IMR-90 (cell line): ENCODE results near the gene ASTN2. TPM values are rescaled to one million over a fixed set of nuclear protein-coding genes. Genes with fewer than 3 reads are reported as not detected.
A peak's percentile ranks its signal among the peaks of the same experiment; 100 is the strongest.

Source experiments
- ATAC-seq: fragments of 200-7000 bp; cut with Tn5 transposase; 2 replicates; pipeline ENCODE4 v1.9.1; 2020; ENCODE audit warnings: low read depth, mild to moderate bottlenecking, moderate library complexity
- BruUV-seq: library from RNA; stranded (reverse); fragments of 400-500 nt; replicated peaks from 2 replicates; lab custom pipeline; 2021; lab: Mats Ljungman, UMichigan
- CTCF ChIA-PET: fragments of 300-600 bp; formaldehyde crosslinking; extraction: SDS; loops from one replicate; lab custom pipeline; 2021; ENCODE audit warnings: antibody characterized with exemption; lab: Yijun Ruan, JAX
- POLR2A ChIA-PET: fragments of 300-600 bp; sonication (Branson Sonifier 250); formaldehyde crosslinking; loops from one replicate; lab custom pipeline; 2022; ENCODE audit warnings: antibody characterized with exemption; ENCODE audit not compliant: unreplicated experiment; lab: Charles Lee
- DNase-seq: peaks from one replicate; pipeline ENCODE4 v3.0.0; 2013
- H2AFZ ChIP-seq: replicated peaks from 2 replicates; pipeline ENCODE3; 2013; ENCODE audit warnings: low read length, mild to moderate bottlenecking; ENCODE audit not compliant: poor library complexity
- H2AK5ac ChIP-seq: 2 replicates; pipeline ENCODE4 v1.6.1; 2013; ENCODE audit warnings: low read depth, low read length, inconsistent platforms
- H2AK9ac ChIP-seq: replicated peaks from 2 replicates; pipeline ENCODE3; 2013; ENCODE audit warnings: mild to moderate bottlenecking, low read depth, low read length, moderate library complexity; ENCODE audit not compliant: poor library complexity
- H2BK120ac ChIP-seq: 2 replicates; pipeline ENCODE4 v1.6.1; 2013; ENCODE audit warnings: low read depth, low read length, inconsistent platforms
- H2BK15ac ChIP-seq: 3 replicates; pipeline ENCODE4 v1.6.1; 2013; ENCODE audit warnings: low read depth, low read length, inconsistent platforms
- H2BK20ac ChIP-seq: 2 replicates; pipeline ENCODE4 v1.6.1; 2013; ENCODE audit warnings: low read depth, mild to moderate bottlenecking, inconsistent platforms, low read length, moderate library complexity
- H2BK5ac ChIP-seq: 2 replicates; pipeline ENCODE4 v1.6.1; 2013; ENCODE audit warnings: mild to moderate bottlenecking, low read depth, low read length, inconsistent platforms; ENCODE audit not compliant: poor library complexity, severe bottlenecking
- H3K14ac ChIP-seq: replicated peaks from 2 replicates; pipeline ENCODE4 v1.6.1; 2013; ENCODE audit warnings: low read depth, low read length, inconsistent platforms
- H3K18ac ChIP-seq: 2 replicates; pipeline ENCODE4 v1.6.1; 2013; ENCODE audit warnings: low read depth, low read length, control low read depth
- H3K23ac ChIP-seq: 2 replicates; pipeline ENCODE4 v1.6.1; 2013; ENCODE audit warnings: low read depth, low read length, inconsistent platforms
- H3K27ac ChIP-seq: 2 replicates; pipeline ENCODE4 v1.5.1; 2013; ENCODE audit warnings: mild to moderate bottlenecking, control low read depth, low read length; ENCODE audit not compliant: insufficient read depth
- H3K27me3 ChIP-seq: 2 replicates; pipeline ENCODE4 v1.6.1; 2013; ENCODE audit warnings: low read length; ENCODE audit not compliant: control insufficient read depth, insufficient read depth
- H3K36me3 ChIP-seq: 2 replicates; pipeline ENCODE4 v1.6.1; 2013; ENCODE audit warnings: low read length, mixed read lengths; ENCODE audit not compliant: control insufficient read depth, insufficient read depth
- H3K4ac ChIP-seq: 2 replicates; pipeline ENCODE4 v1.6.1; 2013; ENCODE audit warnings: low read depth, low read length, inconsistent platforms
- H3K4me1 ChIP-seq: 2 replicates; pipeline ENCODE4 v1.6.1; 2013; ENCODE audit warnings: low read length, mixed read lengths; ENCODE audit not compliant: control insufficient read depth, insufficient read depth
- H3K4me2 ChIP-seq: 2 replicates; pipeline ENCODE4 v1.6.1; 2013; ENCODE audit warnings: low read depth, mild to moderate bottlenecking, control low read depth, low read length, moderate library complexity
- H3K4me3 ChIP-seq: 2 replicates; pipeline ENCODE4 v1.5.1; 2013; ENCODE audit warnings: low read depth, mild to moderate bottlenecking, control low read depth, low read length, moderate library complexity; ENCODE audit not compliant: insufficient read depth
- H3K56ac ChIP-seq: 2 replicates; pipeline ENCODE4 v1.6.1; 2013; ENCODE audit warnings: low read length, inconsistent platforms; ENCODE audit not compliant: insufficient read depth; ENCODE audit errors: extremely low read depth
- H3K79me1 ChIP-seq, 2 experiments: 2 replicates each; pipeline ENCODE4 v1.6.1; 2013; ENCODE audit warnings: low read length in 2 of 2, inconsistent platforms in 1 of 2, low read depth in 1 of 2
- H3K9ac ChIP-seq: 2 replicates; pipeline ENCODE4 v1.6.1; 2013; ENCODE audit warnings: low read depth, low read length, control low read depth
- H3K9me1 ChIP-seq: 2 replicates; pipeline ENCODE4 v1.6.1; 2013; ENCODE audit warnings: low read length, inconsistent platforms; ENCODE audit not compliant: insufficient read depth
- H3K9me3 ChIP-seq: 2 replicates; pipeline ENCODE4 v1.6.1; 2013; ENCODE audit warnings: low read length; ENCODE audit not compliant: control insufficient read depth, insufficient read depth
- H4K20me1 ChIP-seq: 2 replicates; pipeline ENCODE4 v1.6.1; 2013; ENCODE audit warnings: low read length, inconsistent platforms; ENCODE audit not compliant: insufficient read depth
- H4K5ac ChIP-seq: 2 replicates; pipeline ENCODE4 v1.6.1; 2013; ENCODE audit warnings: mild to moderate bottlenecking, low read depth, low read length, control low read depth
- H4K8ac ChIP-seq, 2 experiments: 2 replicates each; pipeline ENCODE4 v1.6.1; 2013; ENCODE audit warnings: low read depth in 2 of 2, low read length in 2 of 2, control low read depth in 1 of 2, inconsistent platforms in 1 of 2
- H4K91ac ChIP-seq: 2 replicates; pipeline ENCODE4 v1.6.1; 2013; ENCODE audit warnings: low read depth, low read length, inconsistent platforms; ENCODE audit not compliant: insufficient read depth
- BHLHE40 ChIP-seq: fragments of 150-350 bp; IDR thresholded peaks from 2 replicates; pipeline ENCODE4 v1.6.1; 2016; ENCODE audit warnings: mild to moderate bottlenecking, low read depth, low read length
- CEBPB ChIP-seq: IDR thresholded peaks from 2 replicates; pipeline ENCODE4 v1.6.1; 2012; ENCODE audit warnings: low read depth, low read length, improper control_type of control experiment
- CHD1 ChIP-seq: IDR thresholded peaks from 2 replicates; pipeline ENCODE4 v1.6.1; 2012; ENCODE audit warnings: low read depth, low read length, improper control_type of control experiment
- CTCF ChIP-seq: conservative IDR thresholded peaks from 2 replicates; pipeline ENCODE4 v1.5.1; 2012; ENCODE audit warnings: mild to moderate bottlenecking, low read depth, low read length, improper control_type of control experiment
- ELK1 ChIP-seq: fragments of 150-350 bp; IDR thresholded peaks from 2 replicates; pipeline ENCODE4 v1.6.1; 2016; ENCODE audit warnings: low read depth, mild to moderate bottlenecking, low read length, moderate library complexity, borderline replicate concordance
- FOS ChIP-seq: fragments of 150-350 bp; IDR thresholded peaks from 2 replicates; pipeline ENCODE4 v1.6.1; 2016; ENCODE audit warnings: low read depth, low read length
- MAFK ChIP-seq: IDR thresholded peaks from 2 replicates; pipeline ENCODE4 v1.6.1; 2012; ENCODE audit warnings: low read depth, low read length, improper control_type of control experiment
- MAZ ChIP-seq: IDR thresholded peaks from 2 replicates; pipeline ENCODE4 v1.6.1; 2012; ENCODE audit warnings: low read depth, mild to moderate bottlenecking, low read length, improper control_type of control experiment, moderate library complexity, borderline replicate concordance
- MXI1 ChIP-seq: IDR thresholded peaks from 2 replicates; pipeline ENCODE4 v1.6.1; 2012; ENCODE audit warnings: low read depth, mild to moderate bottlenecking, low read length, moderate library complexity, borderline replicate concordance
- NFE2L2 ChIP-seq: fragments of 150-350 bp; IDR thresholded peaks from 2 replicates; pipeline ENCODE4 v1.6.1; 2016; ENCODE audit warnings: low read depth, mild to moderate bottlenecking, low read length
- POLR2A ChIP-seq: IDR thresholded peaks from 2 replicates; pipeline ENCODE4 v1.6.1; 2012; ENCODE audit warnings: mild to moderate bottlenecking, low read depth, low read length
- RAD21 ChIP-seq: IDR thresholded peaks from 2 replicates; pipeline ENCODE4 v1.6.1; 2012; ENCODE audit warnings: low read length, improper control_type of control experiment
- RCOR1 ChIP-seq: IDR thresholded peaks from 2 replicates; pipeline ENCODE4 v1.6.1; 2012; ENCODE audit warnings: mild to moderate bottlenecking, low read length, improper control_type of control experiment; ENCODE audit not compliant: insufficient replicate concordance
- RFX5 ChIP-seq: IDR thresholded peaks from 2 replicates; pipeline ENCODE4 v1.8.0; 2012; ENCODE audit warnings: low read depth, mild to moderate bottlenecking, low read length, moderate library complexity
- SMC3 ChIP-seq: fragments of 150-350 bp; IDR thresholded peaks from 2 replicates; pipeline ENCODE4 v1.6.1; 2016; ENCODE audit warnings: low read depth, mild to moderate bottlenecking, antibody characterized with exemption, low read length, moderate library complexity
- USF2 ChIP-seq: fragments of 150-350 bp; IDR thresholded peaks from 2 replicates; pipeline ENCODE4 v1.6.1; 2017; ENCODE audit warnings: mild to moderate bottlenecking, antibody characterized with exemption, low read length, low read depth
- WGBS, 2 experiments: methylation state at CpG; one replicate each; pipeline versions ENCODE4 v1.1.5 to v1.1.7; 2013; ENCODE audit warnings: missing lambda C conversion rate in 2 of 2; ENCODE audit not compliant: insufficient read length in 1 of 2; ENCODE audit errors: extremely low coverage in 2 of 2; 5-methylcytosine and 5-hydroxymethylcytosine counted together
- dilution Hi-C: fragments of 300-500 bp; cut with HindIII; formaldehyde crosslinking; loops from one replicate; pipeline ENCODE4 v1.14.3; 2018; ENCODE audit warnings: low sequenced_read_pairs; ENCODE audit not compliant: unreplicated experiment
- in situ Hi-C: fragments of 300-500 bp; cut with MboI; formaldehyde crosslinking; loops from 3 replicates; pipeline ENCODE4 v1.14.3; 2019; ENCODE audit warnings: low sequenced_read_pairs, inconsistent platforms, mixed read lengths
- intact Hi-C: fragments of 100-400 bp; cut with micrococcal nuclease; formaldehyde crosslinking; loops from 2 replicates; pipeline ENCODE4 v1.10.0; 2022
- polyA plus RNA-seq, 3 experiments: library from polyadenylated mRNA; depleted of rRNA; stranded (reverse); fragments of >200 nt; gene quantifications; 2 replicates each; pipeline ENCODE4 v1.2.3, GENCODE V29; 2012; ENCODE audit warnings: low replicate concordance in 1 of 3
- total RNA-seq: library from RNA; depleted of rRNA; stranded (reverse); fragments of >200 nt; gene quantifications from 2 replicates; pipeline ENCODE4 v1.2.3, GENCODE V29; 2012

Gene ASTN2
- total and polyA plus RNA-seq, 2 of the 4 experiments (the other 2 are of a cell fraction), result 3.8 to 6.8 TPM

- DNase-seq (no peak), ATAC-seq (no peak)
- peaks cover 14% of the 10 kb centered on the region for H3K4me1 ChIP-seq
- H3K56ac ChIP-seq, result no peak overlapping the region
- no peak overlapping the region for H3K4me2 ChIP-seq
- no peak overlapping the region for H3K9ac ChIP-seq
- peaks cover 62% of the 10 kb centered on the region for H3K36me3 ChIP-seq
- dilution Hi-C loops, result no loop called here
- no peak overlapping the region for H2AK5ac ChIP-seq
- H2BK20ac ChIP-seq, result no peak overlapping the region
- no TSS peak for BruUV-seq
- H3K23ac ChIP-seq, result no peak overlapping the region
- no peak overlapping the region for H2BK5ac ChIP-seq
- in situ Hi-C loops, result no loop called here
- intact Hi-C loops, result loop anchor here (5.0 kb wide), 1 partner anchor 190 kb away; no protein-coding TSS in a partner anchor
- H2AFZ ChIP-seq, result no peak overlapping the region
- TF ChIP-seq BHLHE40 (no peak), MXI1 (no peak), NFE2L2 (no peak), RFX5 (no peak), ELK1 (no peak), RAD21 (no peak), USF2 (no peak), MAFK (no peak), MAZ (no peak), CEBPB (no peak), FOS (no peak), SMC3 (no peak), CHD1 (no peak), POLR2A (no peak), RCOR1 (no peak), CTCF (no peak)
- H3K9me1 ChIP-seq, result peaks cover 35% of the 10 kb centered on the region
- H3K27ac ChIP-seq, result no peak overlapping the region
- no CpG with 5 or more reads among the region's 4 CpGs for WGBS, 2 experiments
- H3K27me3 ChIP-seq, result no peaks in the 10 kb centered on the region
- peak overlapping the region; percentile 73 for H2AK9ac ChIP-seq
- ChIA-PET CTCF (no interaction called here), POLR2A (no interaction called here)
- H4K91ac ChIP-seq, result no peak overlapping the region
- no peaks in the 10 kb centered on the region for H3K9me3 ChIP-seq
- no peak overlapping the region for H3K18ac ChIP-seq
- no peak overlapping the region for H4K8ac ChIP-seq
- peaks cover 0 to 4% of the 10 kb centered on the region in 2 experiments; a peak in 1 of 4 replicates for H3K79me1 ChIP-seq
- no peak overlapping the region for H2BK120ac ChIP-seq
- no peak overlapping the region; the same call in 1 of the 2 replicates for H3K4ac ChIP-seq
- no peak overlapping the region for H3K4me3 ChIP-seq
- no peak overlapping the region for H3K14ac ChIP-seq
- H2BK15ac ChIP-seq, result no peak overlapping the region
- peaks cover 4% of the 10 kb centered on the region; the same call in 1 of the 2 replicates for H4K20me1 ChIP-seq
- no peak overlapping the region for H4K5ac ChIP-seq
Measured at GRCh38 chr9:116382053-116382452, 1032.8 kb downstream of the ASTN2 start.
